ENCODE measurements around the gene TLCD3A. TPM values are rescaled to one million over a fixed set of nuclear protein-coding genes. Genes with fewer than 3 reads are reported as not detected.

TLCD3A gene
- total RNA-seq, 1 experiment from 2014 or later: 31.6 TPM

GRCh38 chr17:750431-751037 is 18.1 kb downstream of the TLCD3A start:
- intact Hi-C loops (cut with micrococcal nuclease): loop anchor here (5.0 kb wide), 2 partner anchors 33 to 338 kb away; a partner anchor contains a TSS
- ChIA-PET POLR2A (interaction anchor here (0.7 to 3.9 kb wide), 11 partner anchors 11 to 246 kb away, joined by 3 to 44 read pairs (median 6); partner anchors contain the start of genes GLOD4, MRM3, TIMM22 and VPS53), CTCF (interaction anchor here (0.6 to 2.8 kb wide), 11 partner anchors 11 to 250 kb away, joined by 3 to 8 read pairs (median 3); partner anchors contain the start of gene NXN)
- Mint-ChIP-seq H3K4me3 (ENCODE audit: unreplicated experiment) (peak overlapping the region; percentile 98), H3K4me1 (ENCODE audit: insufficient read depth, unreplicated experiment) (peaks cover 18% of the 10 kb centered on the region), H3K36me3 (ENCODE audit: insufficient read depth, unreplicated experiment) (peaks cover 21% of the 10 kb centered on the region), H3K27ac (ENCODE audit: low read depth, unreplicated experiment) (peak overlapping the region; percentile 61), H3K9me3 (ENCODE audit: unreplicated experiment) (peaks cover 6% of the 10 kb centered on the region), H3K27me3 (ENCODE audit: insufficient read depth, unreplicated experiment) (no peaks in the 10 kb centered on the region)
- no TSS peak for BruUV-seq (replicated peaks)
- DNase-seq (ENCODE audit: unreplicated experiment): no peak
- no peak for TF ChIP-seq CTCF (IDR thresholded peaks at IDR 0.05; ENCODE audit: unreplicated experiment)

GRCh38 chr17:751269-752001 is 19.0 kb downstream of the TLCD3A start:
- POLR2A ChIA-PET: interaction anchor here (0.9 to 3.9 kb wide), 9 partner anchors 10 to 245 kb away, joined by 3 to 44 read pairs (median 8); partner anchors contain the start of genes TIMM22 and VPS53

GRCh38 chr17:752002-752619 is 19.7 kb downstream of the TLCD3A start, which contains the start of gene GEMIN4:
Gene GEMIN4, minus strand, starts transcription at chr17:752264. Its CDS starts 122 bp downstream, at chr17:752142.
- peak; percentile 88 for DNase-seq (ENCODE audit: unreplicated experiment)
- TF ChIP-seq CTCF (IDR thresholded peaks at IDR 0.05; ENCODE audit: unreplicated experiment): peak; percentile 97
- H3K36me3 Mint-ChIP-seq (ENCODE audit: insufficient read depth, unreplicated experiment): peaks cover 25% of the 10 kb centered on the region
- peak within 1 kb of the TSS; percentile 98 for H3K4me3 Mint-ChIP-seq (ENCODE audit: unreplicated experiment)
- no TSS peak for BruUV-seq (replicated peaks)
- peak within 1 kb of the TSS; percentile 93 for H3K27ac Mint-ChIP-seq (ENCODE audit: low read depth, unreplicated experiment)
- peaks cover 6% of the 10 kb centered on the region for H3K9me3 Mint-ChIP-seq (ENCODE audit: unreplicated experiment)
- no peaks in the 10 kb centered on the region for H3K27me3 Mint-ChIP-seq (ENCODE audit: insufficient read depth, unreplicated experiment)
- H3K4me1 Mint-ChIP-seq (ENCODE audit: insufficient read depth, unreplicated experiment): peaks cover 18% of the 10 kb centered on the region
- intact Hi-C loops (cut with micrococcal nuclease): loop anchor here (5.0 kb wide), 2 partner anchors 35 to 340 kb away; a partner anchor contains a TSS
- ChIA-PET POLR2A (interaction anchor here (0.6 to 3.9 kb wide), 13 partner anchors 9 to 340 kb away, joined by 3 to 44 read pairs (median 5); partner anchors contain the start of genes GLOD4, MRM3 and VPS53), CTCF (interaction anchor here (0.7 to 2.8 kb wide), 6 partner anchors 15 to 340 kb away, joined by 3 to 8 read pairs (median 5); partner anchors contain the start of gene VPS53)

More at GRCh38 chr17:751269-752001, 19.0 kb downstream of the TLCD3A start:
- Mint-ChIP-seq H3K27me3 (ENCODE audit: insufficient read depth, unreplicated experiment) (no peaks in the 10 kb centered on the region), H3K4me3 (ENCODE audit: unreplicated experiment) (peak overlapping the region; percentile 98), H3K27ac (ENCODE audit: low read depth, unreplicated experiment) (peak overlapping the region; percentile 93), H3K9me3 (ENCODE audit: unreplicated experiment) (peaks cover 6% of the 10 kb centered on the region), H3K36me3 (ENCODE audit: insufficient read depth, unreplicated experiment) (peaks cover 22% of the 10 kb centered on the region), H3K4me1 (ENCODE audit: insufficient read depth, unreplicated experiment) (peaks cover 18% of the 10 kb centered on the region)
- CTCF ChIA-PET: interaction anchor here (0.6 to 2.8 kb wide), 9 partner anchors 10 to 1701 kb away, joined by 3 to 8 read pairs (median 3); partner anchors contain the start of gene NXN
- TF ChIP-seq CTCF (IDR thresholded peaks at IDR 0.05; ENCODE audit: unreplicated experiment): no peak
- TSS peak; percentile 53 for BruUV-seq (replicated peaks)
- peak; percentile 47 for DNase-seq (ENCODE audit: unreplicated experiment)
- intact Hi-C loops (cut with micrococcal nuclease): loop anchor here (5.0 kb wide), 2 partner anchors 34 to 339 kb away; a partner anchor contains a TSS

Data from MCF 10A (cell line).